ENCODE measurements around the gene UBE3B. TPM values are rescaled to one million over a fixed set of nuclear protein-coding genes. Genes with fewer than 3 reads are reported as not detected.

The UBE3B gene
- total RNA-seq, 1 donor from 2014 or later = 32.6 TPM

DNA sequence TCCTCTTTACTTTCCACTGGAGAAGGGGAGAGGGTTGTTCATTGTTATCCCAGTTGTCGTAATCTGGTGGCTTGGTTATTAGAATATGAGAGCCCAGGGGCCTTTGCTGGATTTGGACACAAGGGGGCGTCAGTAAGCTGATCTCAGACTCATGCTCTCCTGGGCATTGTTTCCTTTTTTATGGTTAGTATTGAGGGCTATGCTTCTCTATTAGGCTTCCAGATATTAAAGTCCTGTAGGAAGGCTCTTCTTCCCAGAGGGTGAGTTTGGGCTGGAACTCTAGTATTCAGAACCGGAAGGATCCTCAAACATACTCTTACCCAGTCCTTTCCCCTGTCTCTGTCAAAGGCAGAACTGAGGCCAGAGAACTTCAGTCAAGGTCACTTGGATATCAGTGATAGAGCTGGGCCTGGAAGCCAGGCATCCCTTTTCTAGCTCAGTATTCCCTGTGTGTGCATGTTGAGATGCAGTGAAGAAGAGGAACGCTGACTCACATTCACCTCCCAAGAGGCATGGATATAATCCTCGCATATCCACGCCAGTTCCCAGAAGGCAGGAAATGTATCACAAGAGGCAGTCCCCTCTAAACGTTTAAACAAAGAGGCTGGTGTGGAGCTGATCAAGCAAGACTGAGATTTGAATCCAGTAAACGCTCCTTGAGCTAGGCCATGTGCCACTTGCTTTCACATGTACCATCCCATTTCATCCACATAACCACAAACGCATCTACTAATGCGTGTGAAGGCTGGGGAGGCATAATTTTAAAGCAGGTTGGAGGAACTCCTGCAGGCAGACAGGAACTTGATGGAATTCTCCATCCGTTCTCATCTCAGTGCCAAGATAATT is 41.6 kb downstream of the UBE3B start:
- Histone ChIP-seq H3K4me3 (ENCODE audit: low read depth, low read length) (no peak overlapping the region), H3K36me3 (ENCODE audit: control insufficient read depth, insufficient read depth, low read length) (peaks cover 22% of the 10 kb centered on the region), H3K27me3 (ENCODE audit: control insufficient read depth, insufficient read depth, low read length) (no peaks in the 10 kb centered on the region)
- peak; percentile 74 for DNase-seq (ENCODE audit: low read depth)
- no peak for FAIRE-seq
- TF ChIP-seq CTCF (IDR thresholded peaks at IDR 0.05; ENCODE audit: insufficient read depth, low read length, severe bottlenecking) = peak; percentile 82

DNA sequence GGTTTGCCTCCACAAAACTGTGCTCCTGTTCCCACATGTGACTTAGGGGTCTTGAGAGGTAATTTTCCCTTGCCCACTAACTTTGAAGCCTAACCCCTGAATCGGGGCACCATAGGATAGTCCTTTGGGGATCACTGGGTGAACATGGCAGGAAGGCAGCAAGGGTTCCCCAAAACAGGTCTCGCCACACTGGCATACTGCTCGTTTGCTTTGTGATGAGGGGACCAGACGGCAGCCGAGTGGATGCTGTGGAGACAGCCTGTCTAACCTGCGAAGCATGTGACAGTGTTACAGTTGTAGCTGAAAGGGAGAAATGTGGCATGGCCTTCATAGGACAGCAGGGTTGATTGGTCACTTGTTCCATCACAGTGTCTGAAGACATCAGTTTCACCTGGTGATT is 42.4 kb downstream of the UBE3B start:
- peak; percentile 66 for FAIRE-seq
- H3K4me3 ChIP-seq (ENCODE audit: low read depth, low read length) = no peak overlapping the region
- H3K27me3 ChIP-seq (ENCODE audit: control insufficient read depth, insufficient read depth, low read length) = no peaks in the 10 kb centered on the region
- no peak for TF ChIP-seq CTCF (IDR thresholded peaks at IDR 0.05; ENCODE audit: insufficient read depth, low read length, severe bottlenecking)
- peaks cover 28% of the 10 kb centered on the region for H3K36me3 ChIP-seq (ENCODE audit: control insufficient read depth, insufficient read depth, low read length)
- DNase-seq (ENCODE audit: low read depth) = no peak

DNA sequence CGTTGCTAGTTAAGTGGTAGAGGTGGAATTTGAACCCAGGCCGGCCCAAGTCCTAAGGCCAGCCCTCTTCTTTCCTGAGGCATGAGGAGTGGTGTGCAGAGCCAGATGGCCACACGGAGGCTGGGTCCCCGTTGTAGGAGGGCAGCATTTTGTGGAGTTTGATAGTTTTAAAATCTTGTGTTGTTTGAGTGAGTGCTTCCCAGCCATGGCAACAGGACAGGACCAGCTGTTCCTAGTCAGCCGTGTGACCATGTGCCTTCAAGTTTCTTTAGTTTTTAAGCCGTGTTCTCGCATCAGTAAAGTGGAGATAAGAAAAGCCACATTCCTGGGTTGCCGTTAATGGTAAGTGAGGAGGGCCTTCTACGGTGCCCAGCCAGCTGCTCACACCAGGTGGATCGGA is 44.4 kb downstream of the UBE3B start:
- peaks cover 30% of the 10 kb centered on the region for H3K36me3 ChIP-seq (ENCODE audit: control insufficient read depth, insufficient read depth, low read length)

DNA sequence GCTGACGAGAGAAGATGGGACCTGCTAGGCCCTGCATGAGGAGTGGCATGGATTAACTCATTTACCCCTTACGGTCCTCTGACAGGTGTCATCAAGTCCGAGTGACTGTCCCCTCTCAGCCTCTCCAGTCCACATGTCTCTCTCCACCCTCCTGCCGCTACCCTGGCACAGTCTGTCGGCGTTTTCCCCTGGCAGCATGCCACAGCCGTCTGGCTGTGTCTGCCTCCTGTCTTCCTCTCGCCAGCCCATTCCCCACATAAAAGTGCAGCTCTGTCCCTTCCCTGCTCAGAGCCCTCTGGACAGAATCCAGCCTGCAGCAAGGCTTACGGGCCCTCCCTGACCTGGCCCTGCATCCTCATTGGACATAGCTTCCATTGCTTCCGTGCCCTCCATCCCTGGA is 45.6 kb downstream of the UBE3B start:
- no peak for DNase-seq (ENCODE audit: low read depth)
- TF ChIP-seq CTCF (IDR thresholded peaks at IDR 0.05; ENCODE audit: insufficient read depth, low read length, severe bottlenecking) = no peak
- Histone ChIP-seq H3K36me3 (ENCODE audit: control insufficient read depth, insufficient read depth, low read length) (peaks cover 34% of the 10 kb centered on the region), H3K27me3 (ENCODE audit: control insufficient read depth, insufficient read depth, low read length) (no peaks in the 10 kb centered on the region), H3K4me3 (ENCODE audit: low read depth, low read length) (no peak overlapping the region)
- FAIRE-seq = no peak

More for the DNA sequence above, 44.4 kb downstream of the UBE3B start:
- DNase-seq (ENCODE audit: low read depth) (no peak), FAIRE-seq (no peak)
- H3K4me3 ChIP-seq (ENCODE audit: low read depth, low read length) = no peak overlapping the region
- TF ChIP-seq CTCF (IDR thresholded peaks at IDR 0.05; ENCODE audit: insufficient read depth, low read length, severe bottlenecking) = no peak
- no peaks in the 10 kb centered on the region for H3K27me3 ChIP-seq (ENCODE audit: control insufficient read depth, insufficient read depth, low read length)

GRCh38 chr12:109523504-109523903 is 46.1 kb downstream of the UBE3B start:
- DNase-seq (ENCODE audit: low read depth) (no peak), FAIRE-seq (no peak)
- peaks cover 33% of the 10 kb centered on the region for H3K36me3 ChIP-seq (ENCODE audit: control insufficient read depth, insufficient read depth, low read length)
- no peak for TF ChIP-seq CTCF (IDR thresholded peaks at IDR 0.05; ENCODE audit: insufficient read depth, low read length, severe bottlenecking)
- no peak overlapping the region for H3K4me3 ChIP-seq (ENCODE audit: low read depth, low read length)
- no peaks in the 10 kb centered on the region for H3K27me3 ChIP-seq (ENCODE audit: control insufficient read depth, insufficient read depth, low read length)

Data from bronchial epithelial cell (primary cell).